GM21528 (cell line): ENCODE results near the gene PNMA8A.

Experiments used
- ATAC-seq: cut with Tn5 transposase; IDR thresholded peaks from one replicate; pipeline ENCODE4 v1.9.1; 2021; ENCODE audit warnings: mild to moderate bottlenecking, moderate library complexity; ENCODE audit not compliant: unreplicated experiment, low FRiP score

The PNMA8A gene

DNA sequence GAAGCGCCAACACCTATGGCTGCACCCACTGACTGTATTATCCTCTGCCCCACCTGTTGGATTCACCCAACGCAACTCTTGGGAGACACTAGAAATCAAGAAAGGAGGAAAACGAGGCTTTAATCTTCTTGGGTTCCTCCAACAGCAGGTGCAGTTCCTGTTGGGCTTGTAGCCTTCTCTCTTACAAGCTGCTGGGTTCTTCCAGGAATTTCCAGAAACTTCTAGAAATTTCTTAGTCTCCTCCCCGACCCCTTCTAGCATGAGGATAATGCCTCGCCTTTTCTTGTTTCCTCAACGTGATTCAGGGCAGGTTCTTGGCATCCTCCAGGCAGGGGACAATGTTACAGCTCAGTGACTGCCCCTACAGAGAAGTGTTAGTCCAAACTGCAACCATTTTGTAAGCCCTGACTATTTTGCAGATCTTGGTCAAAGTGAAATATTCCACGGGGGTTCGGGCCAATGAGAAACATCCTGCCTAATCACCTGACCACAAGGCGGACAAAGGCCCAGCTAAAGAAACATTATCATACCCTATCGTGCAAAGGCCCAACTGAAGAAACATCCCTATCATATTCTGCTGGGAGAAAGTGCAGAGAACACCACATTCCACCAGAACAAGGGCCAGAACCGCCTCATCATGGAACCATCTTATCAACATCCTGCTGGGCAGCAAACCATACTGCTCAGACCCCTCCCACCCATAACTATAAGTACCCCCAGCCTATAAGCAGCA is 614 bp upstream of the PNMA8A start:
- no peak for ATAC-seq

GRCh38 chr19:46470376-46470775 is 987 bp downstream of the PNMA8A start:
- ATAC-seq = no peak

- ATAC-seq = no peak
Observed at GRCh38 chr19:46469541-46470185, 1.7 kb downstream of the PNMA8A start.

DNA sequence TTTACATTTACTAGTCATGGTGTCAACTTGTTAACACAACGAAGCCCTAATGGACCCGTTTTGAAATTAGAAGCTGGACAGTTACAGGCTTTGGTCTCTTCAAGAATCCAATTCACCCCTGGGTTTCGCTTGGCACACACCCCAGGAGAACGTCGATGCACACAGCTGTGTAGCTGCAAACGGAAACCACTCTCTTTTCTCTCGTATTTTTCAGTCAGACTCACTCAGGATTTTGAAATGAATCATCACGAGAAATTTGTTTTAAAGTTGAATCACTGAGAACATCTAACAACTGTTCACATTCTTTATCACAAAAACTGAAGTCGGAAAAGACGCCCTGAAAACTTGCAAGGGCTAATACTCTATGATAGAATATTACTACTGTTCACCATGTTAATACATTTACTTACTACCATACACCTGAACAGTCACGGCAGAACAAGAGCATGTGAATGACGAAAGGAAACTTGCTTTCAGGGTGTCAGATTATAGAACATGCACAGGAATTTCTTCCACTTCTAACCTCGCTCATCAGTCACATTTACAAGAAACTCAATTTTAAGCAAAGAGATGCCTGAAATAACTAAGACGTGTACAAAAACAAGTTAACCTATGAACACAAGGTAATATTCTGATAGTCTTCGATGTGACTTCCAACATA is 4.7 kb downstream of the PNMA8A start:
- no peak for ATAC-seq

GRCh38 chr19:46463516-46463915 is 7.8 kb downstream of the PNMA8A start:
- no peak for ATAC-seq

DNA sequence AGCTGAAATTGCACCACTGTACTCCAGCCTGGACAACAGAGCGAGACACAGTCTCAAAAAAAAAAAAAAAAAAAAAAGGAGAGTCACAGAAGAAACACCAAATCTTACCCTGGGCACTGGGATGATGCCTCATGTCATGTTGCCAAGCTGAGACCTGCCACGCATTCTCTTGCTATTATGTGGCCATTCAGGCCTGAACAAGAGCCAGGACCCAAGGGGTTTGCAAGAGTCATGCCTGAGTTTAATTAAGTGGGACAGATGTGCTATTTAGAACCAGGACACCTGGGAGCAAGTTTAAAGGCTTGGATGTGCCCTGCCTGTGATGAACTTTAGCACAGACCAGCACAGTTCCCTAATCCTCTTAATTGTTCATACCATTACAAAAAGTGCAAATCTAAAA is 9.8 kb downstream of the PNMA8A start:
- no peak for ATAC-seq

- no peak for ATAC-seq
Observed at GRCh38 chr19:46460981-46461380, 10.4 kb downstream of the PNMA8A start.

- ATAC-seq = no peak
Observed at GRCh38 chr19:46460055-46460454, 11.3 kb downstream of the PNMA8A start.

- ATAC-seq = no peak
Observed at GRCh38 chr19:46456930-46457329, 14.4 kb downstream of the PNMA8A start.

DNA sequence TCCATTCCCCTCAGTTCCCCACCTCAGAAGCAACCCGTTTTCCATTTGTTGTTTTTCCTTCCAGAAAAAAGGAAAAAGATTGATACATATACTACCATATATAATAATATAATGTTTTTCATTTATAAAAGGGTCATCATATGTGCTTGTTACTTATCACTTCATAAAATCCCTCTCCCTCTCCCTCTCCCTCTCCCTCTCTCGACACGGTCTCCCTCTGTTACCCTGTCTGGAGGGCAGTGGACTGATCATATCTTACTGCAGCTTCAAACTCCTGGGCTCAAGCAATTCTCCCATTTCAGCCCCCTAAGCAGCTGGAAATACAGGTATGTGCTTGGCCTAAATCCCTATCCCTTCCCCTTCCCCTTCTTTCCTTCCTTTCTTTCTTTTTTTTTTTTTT is 17.1 kb downstream of the PNMA8A start:
- no peak for ATAC-seq

- no peak for ATAC-seq
Observed at GRCh38 chr19:46453661-46454060, 17.7 kb downstream of the PNMA8A start.

DNA sequence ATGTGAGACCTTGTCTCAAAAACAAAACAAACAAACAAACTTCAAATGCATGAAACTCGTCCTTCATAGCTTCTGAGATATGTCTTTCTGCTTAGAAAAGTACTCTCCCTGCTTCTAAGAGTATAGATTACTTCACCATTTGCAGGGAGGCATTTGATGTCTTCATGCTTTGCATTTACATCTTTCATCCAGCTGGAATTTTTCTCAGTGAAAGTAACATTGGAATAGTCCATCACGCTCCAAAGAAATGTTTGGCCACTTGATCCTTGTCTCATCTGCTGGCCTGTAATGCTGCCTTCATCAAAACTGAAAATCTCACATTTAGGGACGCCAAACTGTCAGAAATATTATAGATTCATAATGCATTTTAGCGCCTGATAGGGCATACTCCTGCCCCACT is 19.2 kb downstream of the PNMA8A start:
- no peak for ATAC-seq

DNA sequence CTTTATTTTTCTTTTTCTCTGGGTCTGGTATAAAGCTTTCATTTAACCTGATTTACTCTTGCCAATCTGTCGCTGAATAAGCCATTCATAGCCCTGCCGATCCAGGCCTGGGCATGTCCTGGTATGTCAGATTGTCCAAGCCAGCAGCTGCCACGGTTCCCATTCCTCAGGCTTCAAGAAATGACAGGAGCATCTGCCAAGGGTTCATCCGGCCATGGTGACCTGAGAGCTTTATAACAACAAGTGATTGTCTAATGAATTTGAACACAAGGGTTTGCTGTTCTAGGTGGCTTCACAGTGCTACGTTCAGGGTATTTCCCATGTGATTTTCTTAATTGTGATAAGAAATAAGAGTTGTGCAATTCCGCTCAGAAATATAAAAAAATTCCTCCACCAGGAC is 20.0 kb downstream of the PNMA8A start:
- no peak for ATAC-seq

GRCh38 chr19:46450737-46451136 is 20.6 kb downstream of the PNMA8A start:
- no peak for ATAC-seq

DNA sequence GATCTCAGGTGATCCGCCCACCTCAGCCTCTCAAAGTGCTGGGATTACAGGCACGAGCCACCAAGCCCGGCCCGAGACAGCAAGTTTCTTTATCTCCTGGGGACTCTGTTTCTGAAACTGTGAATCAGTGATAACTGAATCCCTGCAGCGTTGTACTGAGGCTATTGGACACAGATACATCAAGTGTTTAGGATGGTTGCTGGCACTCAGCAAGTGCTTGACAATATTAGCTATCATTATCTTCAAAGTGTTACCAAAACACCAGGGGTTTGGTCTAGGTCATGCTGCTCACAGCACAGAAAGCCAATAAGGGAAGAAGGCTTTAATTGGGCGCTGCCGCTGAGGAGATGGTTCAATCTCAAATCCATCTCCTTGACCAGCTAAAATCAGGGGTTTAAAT is 22.1 kb downstream of the PNMA8A start:
- ATAC-seq = no peak

- no peak for ATAC-seq
Observed at GRCh38 chr19:46448601-46449000, 22.8 kb downstream of the PNMA8A start.

DNA sequence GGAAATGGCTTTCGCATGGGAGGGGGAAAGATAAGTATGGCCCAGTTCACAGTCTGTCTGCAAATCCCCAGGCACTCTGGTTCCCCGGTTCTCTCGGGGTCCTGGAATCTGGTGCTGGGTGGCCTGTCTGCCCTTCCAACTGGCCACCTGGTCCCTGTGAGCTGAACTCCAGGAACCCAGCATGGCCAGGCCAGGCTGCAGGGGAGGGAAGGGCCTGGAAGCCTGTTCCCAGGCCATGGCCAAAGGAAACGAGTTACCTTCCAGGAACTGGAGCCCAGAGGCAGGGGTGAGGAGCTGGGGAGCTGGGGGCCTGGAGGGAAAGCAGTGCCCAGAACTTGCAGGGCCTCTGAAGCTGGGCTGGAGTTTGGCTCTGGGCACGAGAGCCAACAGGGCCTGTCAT is 23.5 kb downstream of the PNMA8A start:
- no peak for ATAC-seq

- no peak for ATAC-seq
Observed at GRCh38 chr19:46447006-46447405, 24.4 kb downstream of the PNMA8A start.

DNA sequence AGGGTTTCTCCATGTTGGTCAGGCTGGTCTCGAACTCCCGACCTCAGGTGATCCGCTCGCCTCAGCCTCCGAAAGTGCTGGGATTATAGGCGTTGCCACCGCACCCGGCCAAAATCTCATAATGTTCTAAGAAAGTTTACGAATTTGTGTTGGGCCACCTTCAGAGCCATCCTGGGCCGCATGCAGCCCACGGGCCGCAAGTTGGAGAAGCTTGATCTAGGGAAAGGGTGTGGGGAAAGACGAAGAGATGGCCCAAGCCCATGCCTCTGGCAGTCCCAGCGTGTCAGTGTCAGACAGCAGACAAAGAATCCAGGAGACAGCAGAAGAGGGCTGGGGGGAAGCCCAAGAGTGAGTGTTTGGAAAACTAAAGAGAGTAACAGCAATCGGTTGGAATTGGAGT is 25.3 kb downstream of the PNMA8A start:
- ATAC-seq = no peak

- ATAC-seq = no peak
Observed at GRCh38 chr19:46442808-46443450, 28.4 kb downstream of the PNMA8A start.

DNA sequence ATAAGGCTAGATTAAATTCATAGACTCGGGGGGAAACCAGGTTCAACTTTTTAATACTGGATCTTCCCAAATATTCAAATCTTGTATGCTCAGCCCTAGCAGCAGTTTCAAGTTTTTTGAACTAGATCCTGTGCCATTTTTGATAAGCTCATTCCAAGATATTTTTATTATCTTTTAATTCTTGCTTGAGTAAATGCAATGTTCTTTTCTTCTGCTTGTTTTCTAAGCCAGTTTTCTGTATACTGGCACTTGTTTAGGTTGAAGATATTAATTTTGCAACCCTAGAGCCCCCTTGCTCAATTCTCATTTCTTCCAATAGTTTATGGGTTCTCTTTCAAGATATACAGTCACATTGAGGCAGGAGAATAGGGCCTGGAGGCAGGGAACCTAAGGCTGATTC is 29.5 kb downstream of the PNMA8A start:
- ATAC-seq = no peak
